Measurements from ENCODE around the gene RPRML. TPM values are rescaled to one million over a fixed set of nuclear protein-coding genes. Genes with fewer than 3 reads are reported as not detected.

RPRML gene
- total and polyA plus RNA-seq, 2 donors (not counting 1 experiment from before 2014, with no cell fraction given) = 0.89 TPM; not detected in 1

- no peak for DNase-seq
- Mint-ChIP-seq H3K4me3 (no peak overlapping the region), H3K27ac (no peak overlapping the region), H3K9me3 (ENCODE audit: insufficient read depth) (peaks cover 3% of the 10 kb centered on the region), H3K4me1 (peaks cover 3% of the 10 kb centered on the region), H3K27me3 (peaks cover 6% of the 10 kb centered on the region)
- H3K4me3 ChIP-seq (ENCODE audit: control extremely low read depth in 1 of 5, extremely low read depth in 1 of 5, insufficient read depth in 1 of 5, low read depth in 2 of 5, low read length in 4 of 5) = no peak overlapping the region
- no peak for ATAC-seq (ENCODE audit: low read depth)
- WGBS (ENCODE audit: insufficient coverage) = 83% methylated on average over 8 of the region's 9 CpGs
- CTCF ChIA-PET = interaction anchor here (1.4 kb wide), 1 partner anchor 22 kb away, joined by 5 read pairs; no protein-coding TSS in a partner anchor
- no peak overlapping the region for H3K4me2 ChIP-seq (replicated peaks; ENCODE audit: low read depth, low read length, poor library complexity, severe bottlenecking)
- H2AFZ ChIP-seq (ENCODE audit: insufficient read depth, low read depth, low read length, poor library complexity, severe bottlenecking) = no peak overlapping the region
- intact Hi-C loops (cut with micrococcal nuclease) = no loop called here
- TF ChIP-seq EZH2 (IDR thresholded peaks at IDR 0.05; ENCODE audit: borderline replicate concordance, insufficient read depth, low read depth, low read length, poor library complexity, severe bottlenecking) = no peak
- POLR2A ChIA-PET = no interaction called here
- H4K20me1 ChIP-seq (ENCODE audit: control insufficient read depth, insufficient read depth, low read length, poor library complexity, severe bottlenecking) = no peaks in the 10 kb centered on the region
- H3K36me3 ChIP-seq (replicated peaks in 1 of 2; ENCODE audit: control extremely low read depth in 1 of 2, control insufficient read depth in 1 of 2, extremely low read depth in 1 of 2, insufficient read depth in 2 of 2, low read length in 1 of 2) = peaks cover 0 to 6% of the 10 kb centered on the region in 2 experiments
- peaks cover 0 to 8% (median 3%) of the 10 kb centered on the region in 4 experiments for H3K27me3 ChIP-seq (replicated peaks in 1 of 4; ENCODE audit: control extremely low read depth in 1 of 4, control insufficient read depth in 3 of 4, insufficient read depth in 4 of 4, low read length in 3 of 4)
- no peak overlapping the region for H3K9ac ChIP-seq (ENCODE audit: low read length)
- H3K9me3 ChIP-seq (ENCODE audit: control extremely low read depth in 1 of 3, control insufficient read depth in 2 of 3, insufficient read depth in 1 of 3, low read length in 2 of 3) = no peaks in the 10 kb centered on the region
- H3K4me1 ChIP-seq (ENCODE audit: control insufficient read depth in 2 of 2, insufficient read depth in 2 of 2, low read length in 2 of 2) = peaks cover 0 to 3% of the 10 kb centered on the region in 2 donors
- no peak overlapping the region for H3K27ac ChIP-seq (ENCODE audit: low read length in 2 of 2)
- H3K79me2 ChIP-seq (ENCODE audit: control insufficient read depth, insufficient read depth, low read length) = no peaks in the 10 kb centered on the region
These were observed 14.5 kb downstream of the RPRML start for GRCh38 chr17:46964315-46965265.

DNA sequence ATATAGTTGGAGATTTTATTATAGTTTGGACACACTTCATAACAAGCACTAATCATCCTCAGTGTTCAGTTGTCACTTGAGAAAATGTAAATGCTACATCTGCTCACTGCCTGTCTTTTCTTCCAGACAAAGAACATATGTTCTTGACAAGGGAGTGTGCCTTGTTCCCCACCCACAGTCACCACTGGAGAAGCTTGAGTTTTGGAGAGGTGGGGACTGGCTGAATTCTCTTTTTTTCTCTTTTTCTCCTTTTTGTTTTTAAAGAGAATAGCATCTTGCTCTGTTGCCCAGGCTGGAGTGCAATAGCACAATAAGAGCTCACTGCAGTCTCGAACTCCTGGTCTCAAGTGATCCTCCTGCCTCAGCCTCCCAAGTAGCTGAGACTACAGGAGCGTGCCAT, 15.5 kb downstream of the RPRML start:
- POLR2A ChIA-PET = no interaction called here
- Histone ChIP-seq H3K4me3 (ENCODE audit: control extremely low read depth in 1 of 5, extremely low read depth in 1 of 5, insufficient read depth in 1 of 5, low read depth in 2 of 5, low read length in 4 of 5) (no peak overlapping the region), H3K27ac (ENCODE audit: low read length in 2 of 2) (no peak overlapping the region), H2AFZ (ENCODE audit: insufficient read depth, low read depth, low read length, poor library complexity, severe bottlenecking) (no peak overlapping the region), H3K4me2 (replicated peaks; ENCODE audit: low read depth, low read length, poor library complexity, severe bottlenecking) (no peak overlapping the region), H3K4me1 (ENCODE audit: control insufficient read depth in 2 of 2, insufficient read depth in 2 of 2, low read length in 2 of 2) (peaks cover 0 to 3% of the 10 kb centered on the region in 2 donors), H3K9me3 (ENCODE audit: control extremely low read depth in 1 of 3, control insufficient read depth in 2 of 3, insufficient read depth in 1 of 3, low read length in 2 of 3) (peaks cover 0 to under 1% (median 0%) of the 10 kb centered on the region in 3 donors), H3K36me3 (replicated peaks in 1 of 2; ENCODE audit: control extremely low read depth in 1 of 2, control insufficient read depth in 1 of 2, extremely low read depth in 1 of 2, insufficient read depth in 2 of 2, low read length in 1 of 2) (peaks cover 0 to under 1% of the 10 kb centered on the region in 2 experiments), H3K27me3 (replicated peaks in 1 of 4; ENCODE audit: control extremely low read depth in 1 of 4, control insufficient read depth in 3 of 4, insufficient read depth in 4 of 4, low read length in 3 of 4) (peaks cover 0 to 8% (median 3%) of the 10 kb centered on the region in 4 experiments), H3K79me2 (ENCODE audit: control insufficient read depth, insufficient read depth, low read length) (no peaks in the 10 kb centered on the region), H3K9ac (ENCODE audit: low read length) (no peak overlapping the region), H4K20me1 (ENCODE audit: control insufficient read depth, insufficient read depth, low read length, poor library complexity, severe bottlenecking) (no peaks in the 10 kb centered on the region)
- peaks cover 3% of the 10 kb centered on the region for H3K4me1 Mint-ChIP-seq
- WGBS (ENCODE audit: insufficient coverage) = 83% methylated on average over 1 of the region's 2 CpGs
- intact Hi-C loops (cut with micrococcal nuclease) = no loop called here
- CTCF ChIA-PET = no interaction called here
- DNase-seq (no peak), ATAC-seq (ENCODE audit: low read depth) (no peak)
- H3K27me3 Mint-ChIP-seq = peaks cover 9% of the 10 kb centered on the region
- TF ChIP-seq CTCF (IDR thresholded peaks at IDR 0.05) (no peak), EZH2 (IDR thresholded peaks at IDR 0.05; ENCODE audit: borderline replicate concordance, insufficient read depth, low read depth, low read length, poor library complexity, severe bottlenecking) (no peak)
- no peak overlapping the region for H3K4me3 Mint-ChIP-seq
- peaks cover 3% of the 10 kb centered on the region for H3K9me3 Mint-ChIP-seq (ENCODE audit: insufficient read depth)
- H3K27ac Mint-ChIP-seq = no peak overlapping the region

Measured in B cell (primary cell).